Measurements from ENCODE around the gene ARID3C. TPM values are rescaled to one million over a fixed set of nuclear protein-coding genes. Genes with fewer than 3 reads are reported as not detected.

ARID3C gene
- total RNA-seq, 1 experiment from 2014 or later: not detected

GRCh38 chr9:34571481-34571810 is 57.4 kb downstream of the ARID3C start:
- TF ChIP-seq EZH2 (IDR thresholded peaks at IDR 0.05; ENCODE audit: low read depth) (no peak), CTCF (conservative IDR thresholded peaks at IDR 0.05) (no peak)
- no peak overlapping the region for H3K27ac ChIP-seq
- no peaks in the 10 kb centered on the region for H3F3A ChIP-seq (ENCODE audit: insufficient read depth, low read depth)

More at GRCh38 chr9:34571481-34571810, 57.4 kb downstream of the ARID3C start:
- no peak overlapping the region for H3K4me3 ChIP-seq
- ChIA-PET POLR2A (ENCODE audit: unreplicated experiment) (no interaction called here), CTCF (no interaction called here)
- no peaks in the 10 kb centered on the region for H3K9me3 ChIP-seq (ENCODE audit: insufficient read depth, low read depth)
- no peaks in the 10 kb centered on the region for H3K4me1 ChIP-seq (replicated peaks; ENCODE audit: insufficient read depth)
- no peaks in the 10 kb centered on the region for H3K79me2 ChIP-seq (ENCODE audit: low read depth)
- no peaks in the 10 kb centered on the region for H3K9me2 ChIP-seq (ENCODE audit: insufficient read depth)
- BruUV-seq (replicated peaks): no TSS peak
- no peak overlapping the region for H3K4me2 ChIP-seq
- H2AFZ ChIP-seq: no peak overlapping the region
- intact Hi-C loops (cut with micrococcal nuclease; ENCODE audit: unreplicated experiment): no loop called here
- DNase-seq: no peak
- H3K27me3 ChIP-seq (ENCODE audit: insufficient read depth, low read depth): peaks cover 37% of the 10 kb centered on the region
- no peaks in the 10 kb centered on the region for H3K36me3 ChIP-seq (ENCODE audit: low read depth)
- no peaks in the 10 kb centered on the region for H4K20me1 ChIP-seq (ENCODE audit: insufficient read depth)

Other genes starting within 250 kb of the ARID3C start
- gene FAM219A, start 170.5 kb downstream of the ARID3C start, total RNA-seq (2021): 12.7 and 15.6 TPM in 2 replicates
- 1.5 and 1.6 TPM in 2 replicates for gene DNAI1, start 170.3 kb downstream of the ARID3C start, total RNA-seq (2021)
- gene ENHO, start 106.1 kb downstream of the ARID3C start, total RNA-seq (2021): not detected in 2 replicates
- not detected in 2 replicates for gene CNTFR, start 39.3 kb downstream of the ARID3C start, total RNA-seq (2021)
- 15.6 and 19.4 TPM in 2 replicates for gene RPP25L, start 17.0 kb downstream of the ARID3C start, total RNA-seq (2021)
- gene DCTN3, start 8.6 kb downstream of the ARID3C start, total RNA-seq (2021): 47.5 and 57.5 TPM in 2 replicates
- gene SIGMAR1, start 8.7 kb upstream of the ARID3C start, total RNA-seq (2021): 55.8 and 57.9 TPM in 2 replicates
- gene GALT, start 17.6 kb upstream of the ARID3C start, total RNA-seq (2021): 13.5 and 18.2 TPM in 2 replicates
- gene IL11RA, start 23.1 kb upstream of the ARID3C start, total RNA-seq (2021): 8.5 and 8.7 TPM in 2 replicates
- 0.44 and 0.98 TPM in 2 replicates for gene CCL27, start 33.6 kb upstream of the ARID3C start, total RNA-seq (2021)
- not detected in 2 replicates for gene CCL19, start 62.2 kb upstream of the ARID3C start, total RNA-seq (2021)
- not detected in 2 replicates for gene CCL21, start 81.1 kb upstream of the ARID3C start, total RNA-seq (2021)